Measurements from ENCODE around the gene SLC18A2. TPM values are rescaled to one million over a fixed set of nuclear protein-coding genes. Genes with fewer than 3 reads are reported as not detected.
A peak's percentile ranks its signal among the peaks of the same experiment; 100 is the strongest.
"Not testable (repeated sequence)": the region's sequence is repeated elsewhere in the genome, so short reads cannot be mapped to it uniquely, and the experiment has no call there.

Gene SLC18A2
- total RNA-seq, 1 experiment from 2014 or later = not detected

- H3K27me3 Mint-ChIP-seq (ENCODE audit: unreplicated experiment) = peaks cover 26% of the 10 kb centered on the region
- H3K36me3 Mint-ChIP-seq (ENCODE audit: insufficient read depth, unreplicated experiment) = no peaks in the 10 kb centered on the region
- no peak for DNase-seq
- H3K4me3 Mint-ChIP-seq (ENCODE audit: low read depth, unreplicated experiment) = no peak overlapping the region
- TF ChIP-seq, protein P1, sequence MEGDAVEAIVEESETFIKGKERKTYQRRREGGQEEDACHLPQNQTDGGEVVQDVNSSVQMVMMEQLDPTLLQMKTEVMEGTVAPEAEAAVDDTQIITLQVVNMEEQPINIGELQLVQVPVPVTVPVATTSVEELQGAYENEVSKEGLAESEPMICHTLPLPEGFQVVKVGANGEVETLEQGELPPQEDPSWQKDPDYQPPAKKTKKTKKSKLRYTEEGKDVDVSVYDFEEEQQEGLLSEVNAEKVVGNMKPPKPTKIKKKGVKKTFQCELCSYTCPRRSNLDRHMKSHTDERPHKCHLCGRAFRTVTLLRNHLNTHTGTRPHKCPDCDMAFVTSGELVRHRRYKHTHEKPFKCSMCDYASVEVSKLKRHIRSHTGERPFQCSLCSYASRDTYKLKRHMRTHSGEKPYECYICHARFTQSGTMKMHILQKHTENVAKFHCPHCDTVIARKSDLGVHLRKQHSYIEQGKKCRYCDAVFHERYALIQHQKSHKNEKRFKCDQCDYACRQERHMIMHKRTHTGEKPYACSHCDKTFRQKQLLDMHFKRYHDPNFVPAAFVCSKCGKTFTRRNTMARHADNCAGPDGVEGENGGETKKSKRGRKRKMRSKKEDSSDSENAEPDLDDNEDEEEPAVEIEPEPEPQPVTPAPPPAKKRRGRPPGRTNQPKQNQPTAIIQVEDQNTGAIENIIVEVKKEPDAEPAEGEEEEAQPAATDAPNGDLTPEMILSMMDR (IDR thresholded peaks at IDR 0.05; ENCODE audit: unreplicated experiment) = no peak
- H3K4me1 Mint-ChIP-seq (ENCODE audit: low read depth, unreplicated experiment) = peaks cover 9% of the 10 kb centered on the region
- CTCF ChIA-PET = no interaction called here
- no peaks in the 10 kb centered on the region for H3K9me3 Mint-ChIP-seq (ENCODE audit: low read depth, unreplicated experiment)
- no peak overlapping the region for H3K27ac Mint-ChIP-seq (ENCODE audit: unreplicated experiment)
- intact Hi-C loops (cut with micrococcal nuclease; ENCODE audit: unreplicated experiment) = loop anchor here (5.0 kb wide), 1 partner anchor 222 kb away; no protein-coding TSS in a partner anchor
- BruUV-seq (replicated peaks) = no TSS peak
These were observed 16.0 kb upstream of the SLC18A2 start for GRCh38 chr10:117224881-117225280.

DNA sequence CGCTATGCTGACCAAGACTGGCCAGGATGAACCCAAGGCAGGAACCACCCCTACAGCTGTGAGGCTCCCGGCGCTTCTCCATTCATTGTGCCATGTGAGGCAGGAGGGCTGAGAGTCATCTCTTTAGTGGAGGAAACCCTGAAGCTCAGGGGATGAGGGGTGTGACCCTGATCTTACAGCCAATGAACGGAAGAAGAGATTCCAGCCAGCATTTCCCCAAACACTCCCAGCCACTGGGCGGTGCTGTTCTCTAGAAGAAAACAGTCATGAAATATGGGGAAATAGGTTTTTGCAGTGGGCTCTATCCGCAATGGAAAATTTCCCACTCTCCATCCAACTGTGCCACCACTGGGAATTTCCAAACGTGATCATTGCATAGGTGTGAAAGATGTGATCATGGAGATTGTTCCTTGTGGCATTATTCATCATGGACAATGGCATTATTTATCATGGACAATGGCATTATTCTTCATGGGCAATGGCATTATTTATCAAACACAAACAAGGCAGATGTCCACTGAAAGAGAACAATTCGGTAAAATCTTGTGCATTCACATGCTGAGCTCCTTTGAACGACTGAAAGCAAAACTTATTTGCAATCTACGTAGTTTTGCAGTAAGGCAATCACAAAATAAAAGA, 14.0 kb upstream of the SLC18A2 start:
- no peaks in the 10 kb centered on the region for H3K9me3 Mint-ChIP-seq (ENCODE audit: low read depth, unreplicated experiment)
- CTCF ChIA-PET = interaction anchor here (1.1 kb wide), 1 partner anchor 223 kb away, joined by 3 read pairs; no protein-coding TSS in a partner anchor
- intact Hi-C loops (cut with micrococcal nuclease; ENCODE audit: unreplicated experiment) = loop anchor here (5.0 kb wide), 1 partner anchor 220 kb away; no protein-coding TSS in a partner anchor
- no peak overlapping the region for H3K4me3 Mint-ChIP-seq (ENCODE audit: low read depth, unreplicated experiment)
- peaks cover 46% of the 10 kb centered on the region for H3K27me3 Mint-ChIP-seq (ENCODE audit: unreplicated experiment)
- H3K4me1 Mint-ChIP-seq (ENCODE audit: low read depth, unreplicated experiment) = no peaks in the 10 kb centered on the region
- no peak overlapping the region for H3K27ac Mint-ChIP-seq (ENCODE audit: unreplicated experiment)
- BruUV-seq (replicated peaks) = no TSS peak
- TF ChIP-seq, protein P1 (IDR thresholded peaks at IDR 0.05; ENCODE audit: unreplicated experiment) = peak; percentile 45
- H3K36me3 Mint-ChIP-seq (ENCODE audit: insufficient read depth, unreplicated experiment) = no peaks in the 10 kb centered on the region
- DNase-seq = peak; percentile 28

DNA sequence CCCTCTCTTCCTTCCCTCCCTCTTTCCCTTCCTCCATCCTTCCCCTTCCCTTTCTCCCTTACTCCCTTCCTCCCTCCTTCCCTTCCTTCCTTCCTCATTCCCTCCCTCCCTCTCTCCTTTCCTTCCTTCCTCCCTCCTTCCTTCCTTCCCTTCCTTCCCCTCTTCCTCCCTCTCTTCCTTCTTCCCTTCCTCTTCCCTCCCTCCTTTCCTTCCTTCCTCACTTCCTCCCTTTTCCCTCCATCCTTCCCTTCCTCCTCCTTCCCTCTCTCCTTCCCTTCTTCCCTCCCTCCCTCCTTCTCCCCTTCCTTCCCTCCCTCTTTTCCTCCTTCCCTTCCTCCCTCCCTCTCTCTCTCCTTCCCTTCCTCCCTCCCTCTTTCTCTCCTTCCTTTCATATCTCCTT, 12.7 kb upstream of the SLC18A2 start:
- TF ChIP-seq, protein P1 (IDR thresholded peaks at IDR 0.05; ENCODE audit: unreplicated experiment) = no peak
- H3K9me3 Mint-ChIP-seq (ENCODE audit: low read depth, unreplicated experiment) = no peaks in the 10 kb centered on the region
- H3K4me3 Mint-ChIP-seq (ENCODE audit: low read depth, unreplicated experiment) = no peak overlapping the region
- DNase-seq = no peak
- no peaks in the 10 kb centered on the region for H3K4me1 Mint-ChIP-seq (ENCODE audit: low read depth, unreplicated experiment)
- CTCF ChIA-PET = no interaction called here
- no TSS peak for BruUV-seq (replicated peaks)
- no peaks in the 10 kb centered on the region for H3K36me3 Mint-ChIP-seq (ENCODE audit: insufficient read depth, unreplicated experiment)
- intact Hi-C loops (cut with micrococcal nuclease; ENCODE audit: unreplicated experiment) = loop anchor here (5.0 kb wide), 1 partner anchor 219 kb away; no protein-coding TSS in a partner anchor
- H3K27ac Mint-ChIP-seq (ENCODE audit: unreplicated experiment) = no peak overlapping the region
- H3K27me3 Mint-ChIP-seq (ENCODE audit: unreplicated experiment) = peaks cover 59% of the 10 kb centered on the region

- H3K36me3 Mint-ChIP-seq (ENCODE audit: insufficient read depth, unreplicated experiment) = not testable (repeated sequence)
These were observed 10.8 kb upstream of the SLC18A2 start for GRCh38 chr10:117230107-117230506.

GRCh38 chr10:117237401-117237991, 3.4 kb upstream of the SLC18A2 start:
- Mint-ChIP-seq H3K4me3 (ENCODE audit: low read depth, unreplicated experiment) (no peak overlapping the region), H3K4me1 (ENCODE audit: low read depth, unreplicated experiment) (no peaks in the 10 kb centered on the region), H3K36me3 (ENCODE audit: insufficient read depth, unreplicated experiment) (no peaks in the 10 kb centered on the region), H3K9me3 (ENCODE audit: low read depth, unreplicated experiment) (no peaks in the 10 kb centered on the region), H3K27me3 (ENCODE audit: unreplicated experiment) (peaks cover 62% of the 10 kb centered on the region), H3K27ac (ENCODE audit: unreplicated experiment) (no peak overlapping the region)
- BruUV-seq (replicated peaks) = no TSS peak
- intact Hi-C loops (cut with micrococcal nuclease; ENCODE audit: unreplicated experiment) = no loop called here
- CTCF ChIA-PET = no interaction called here
- no peak for DNase-seq
- TF ChIP-seq, protein P1 (IDR thresholded peaks at IDR 0.05; ENCODE audit: unreplicated experiment) = no peak

More at GRCh38 chr10:117230107-117230506, 10.8 kb upstream of the SLC18A2 start:
- BruUV-seq (replicated peaks); CTCF ChIA-PET; H3K4me1 Mint-ChIP-seq (ENCODE audit: low read depth, unreplicated experiment); H3K27ac Mint-ChIP-seq (ENCODE audit: unreplicated experiment); intact Hi-C loops (cut with micrococcal nuclease; ENCODE audit: unreplicated experiment); DNase-seq; H3K9me3 Mint-ChIP-seq (ENCODE audit: low read depth, unreplicated experiment); H3K4me3 Mint-ChIP-seq (ENCODE audit: low read depth, unreplicated experiment): not testable (repeated sequence)
- H3K27me3 Mint-ChIP-seq (ENCODE audit: unreplicated experiment) = peaks cover 78% of the 10 kb centered on the region

Measured in Calu3 (cell line).